ENCODE data around the gene HIVEP3. TPM values are rescaled to one million over a fixed set of nuclear protein-coding genes. Genes with fewer than 3 reads are reported as not detected.

HIVEP3 gene
- total RNA-seq, 1 experiment from 2014 or later, result not detected

GRCh38 chr1:41749991-41750745 is 168.6 kb downstream of the HIVEP3 start:
- no peak for DNase-seq (ENCODE audit: low spot score)
- in situ Hi-C loops (cut with HindIII; ENCODE audit: low sequenced_read_pairs), result no loop called here

GRCh38 chr1:41745022-41745421 is 173.7 kb downstream of the HIVEP3 start:
- in situ Hi-C loops (cut with HindIII; ENCODE audit: low sequenced_read_pairs), result no loop called here
- no peak for DNase-seq (ENCODE audit: low spot score)

- DNase-seq (ENCODE audit: low spot score), result no peak
- in situ Hi-C loops (cut with HindIII; ENCODE audit: low sequenced_read_pairs), result no loop called here
Measured at GRCh38 chr1:41743366-41743765, 175.4 kb downstream of the HIVEP3 start.

GRCh38 chr1:41742219-41742618 is 176.5 kb downstream of the HIVEP3 start:
- in situ Hi-C loops (cut with HindIII; ENCODE audit: low sequenced_read_pairs), result no loop called here

GRCh38 chr1:41741244-41741643 is 177.5 kb downstream of the HIVEP3 start:
- no peak for DNase-seq (ENCODE audit: low spot score)
- in situ Hi-C loops (cut with HindIII; ENCODE audit: low sequenced_read_pairs), result no loop called here

More at GRCh38 chr1:41742219-41742618, 176.5 kb downstream of the HIVEP3 start:
- DNase-seq (ENCODE audit: low spot score), result no peak

GRCh38 chr1:41740630-41741239 is 178.0 kb downstream of the HIVEP3 start:
- in situ Hi-C loops (cut with HindIII; ENCODE audit: low sequenced_read_pairs), result no loop called here
- DNase-seq (ENCODE audit: low spot score), result no peak

GRCh38 chr1:41740058-41740457 is 178.7 kb downstream of the HIVEP3 start:
- in situ Hi-C loops (cut with HindIII; ENCODE audit: low sequenced_read_pairs), result no loop called here
- no peak for DNase-seq (ENCODE audit: low spot score)

GRCh38 chr1:41739061-41739955 is 179.4 kb downstream of the HIVEP3 start:
- in situ Hi-C loops (cut with HindIII; ENCODE audit: low sequenced_read_pairs), result no loop called here

GRCh38 chr1:41738475-41738874 is 180.2 kb downstream of the HIVEP3 start:
- in situ Hi-C loops (cut with HindIII; ENCODE audit: low sequenced_read_pairs), result no loop called here
- DNase-seq (ENCODE audit: low spot score), result no peak

More at GRCh38 chr1:41739061-41739955, 179.4 kb downstream of the HIVEP3 start:
- DNase-seq (ENCODE audit: low spot score), result peak; percentile 41

- no peak for DNase-seq (ENCODE audit: low spot score)
- in situ Hi-C loops (cut with HindIII; ENCODE audit: low sequenced_read_pairs), result no loop called here
Measured at GRCh38 chr1:41738006-41738405, 180.7 kb downstream of the HIVEP3 start.

GRCh38 chr1:41735631-41736260 is 183.0 kb downstream of the HIVEP3 start:
- peak; percentile 66 for DNase-seq (ENCODE audit: low spot score)
- in situ Hi-C loops (cut with HindIII; ENCODE audit: low sequenced_read_pairs), result no loop called here

- in situ Hi-C loops (cut with HindIII; ENCODE audit: low sequenced_read_pairs), result no loop called here
- DNase-seq (ENCODE audit: low spot score), result no peak
Measured at GRCh38 chr1:41735139-41735538, 183.6 kb downstream of the HIVEP3 start.

- DNase-seq (ENCODE audit: low spot score), result no peak
- in situ Hi-C loops (cut with HindIII; ENCODE audit: low sequenced_read_pairs), result no loop called here
Measured at GRCh38 chr1:41734201-41734970, 184.3 kb downstream of the HIVEP3 start.

- no peak for DNase-seq (ENCODE audit: low spot score)
- in situ Hi-C loops (cut with HindIII; ENCODE audit: low sequenced_read_pairs), result no loop called here
Measured at GRCh38 chr1:41733725-41734124, 185.0 kb downstream of the HIVEP3 start.

GRCh38 chr1:41733021-41733420 is 185.7 kb downstream of the HIVEP3 start:
- peak; percentile 73 for DNase-seq (ENCODE audit: low spot score)
- in situ Hi-C loops (cut with HindIII; ENCODE audit: low sequenced_read_pairs), result no loop called here

- no peak for DNase-seq (ENCODE audit: low spot score)
- in situ Hi-C loops (cut with HindIII; ENCODE audit: low sequenced_read_pairs), result no loop called here
Measured at GRCh38 chr1:41731516-41732030, 187.1 kb downstream of the HIVEP3 start.

GRCh38 chr1:41730806-41731205 is 187.9 kb downstream of the HIVEP3 start:
- DNase-seq (ENCODE audit: low spot score), result no peak
- in situ Hi-C loops (cut with HindIII; ENCODE audit: low sequenced_read_pairs), result no loop called here

- no peak for DNase-seq (ENCODE audit: low spot score)
- in situ Hi-C loops (cut with HindIII; ENCODE audit: low sequenced_read_pairs), result no loop called here
Measured at GRCh38 chr1:41728403-41729202, 190.1 kb downstream of the HIVEP3 start.
